Stimulated activated CD4-positive, alpha-beta T cell treated with anti-CD3 and anti-CD28 coated beads, Interleukin-4, amount 100 ng/mL, for 1 hour (primary cell): Measurements from ENCODE around the gene PDK4.
"Not testable (repeated sequence)": the region's sequence is repeated elsewhere in the genome, so short reads cannot be mapped to it uniquely, and the experiment has no call there.

Source experiments
- DNase-seq: peaks from one replicate; pipeline ENCODE4 v3.0.0-alpha.2; 2020

Gene PDK4

DNA sequence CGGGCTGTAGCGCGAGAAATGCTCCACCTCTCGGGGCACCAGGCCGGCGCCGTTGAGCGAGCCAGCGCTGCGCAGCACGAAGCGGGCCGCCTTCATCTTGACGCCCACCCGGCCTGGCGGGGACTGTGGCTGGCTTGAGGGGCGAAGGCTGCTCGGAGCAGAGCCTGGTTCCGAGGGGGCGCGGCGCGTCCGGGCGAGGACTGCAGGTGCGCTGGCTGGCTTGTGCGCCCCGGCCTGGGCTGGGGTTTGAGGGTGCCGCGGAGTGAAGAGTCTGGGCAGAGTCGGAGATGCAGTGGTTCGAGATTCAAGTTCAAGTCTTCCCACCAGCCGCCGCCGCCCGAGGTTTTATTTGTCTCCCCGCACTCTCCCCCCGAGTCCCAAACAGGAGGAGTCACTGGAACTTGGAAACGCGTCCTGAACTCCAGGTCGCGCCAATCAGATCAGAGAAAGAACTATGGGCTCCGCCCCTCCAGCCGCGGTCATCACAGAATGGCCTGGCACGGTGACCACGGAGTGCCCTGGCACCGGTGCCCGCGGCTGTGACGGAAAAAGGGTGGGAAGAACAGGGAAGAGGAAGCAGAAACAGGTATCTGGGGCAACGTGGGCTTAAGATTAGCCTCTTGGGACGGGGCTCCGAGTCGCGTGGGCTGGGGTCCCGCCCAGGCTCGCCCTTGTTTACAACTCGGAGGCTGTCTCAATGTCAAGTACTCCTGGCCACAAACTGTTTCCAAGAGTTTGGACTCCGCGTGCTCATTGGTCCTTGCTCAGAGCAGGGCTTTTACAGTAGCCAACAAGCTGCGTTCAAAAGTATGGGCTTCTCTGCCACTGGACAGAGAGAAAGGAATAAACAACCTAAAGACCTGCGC is at the start of gene PDK4:
Gene PDK4 (minus strand): TSS at position 319 of the 866 bp plus-strand sequence. CDS start 223 bp downstream, at position 96.
- DNase-seq, result no peak

DNA sequence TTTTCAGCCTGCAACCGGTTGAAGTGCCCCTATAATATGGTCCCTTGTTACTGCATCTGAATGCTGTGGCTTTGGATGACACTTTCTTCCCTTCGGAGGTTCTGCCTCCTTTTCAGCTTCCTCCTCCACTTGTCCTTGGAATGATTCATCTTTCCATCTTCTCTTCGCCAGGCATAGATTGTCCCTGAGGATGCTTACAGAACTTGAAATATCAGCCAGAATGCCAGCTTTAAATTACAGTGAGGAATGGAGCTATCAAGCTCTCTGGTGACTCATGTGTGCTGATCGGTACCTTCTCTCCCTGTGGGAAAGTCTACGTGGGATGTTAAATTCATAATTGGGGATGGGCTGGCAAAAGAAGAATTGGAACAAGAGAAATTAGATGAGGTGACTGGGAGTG is 45.9 kb upstream of the PDK4 start:
- DNase-seq, result no peak

DNA sequence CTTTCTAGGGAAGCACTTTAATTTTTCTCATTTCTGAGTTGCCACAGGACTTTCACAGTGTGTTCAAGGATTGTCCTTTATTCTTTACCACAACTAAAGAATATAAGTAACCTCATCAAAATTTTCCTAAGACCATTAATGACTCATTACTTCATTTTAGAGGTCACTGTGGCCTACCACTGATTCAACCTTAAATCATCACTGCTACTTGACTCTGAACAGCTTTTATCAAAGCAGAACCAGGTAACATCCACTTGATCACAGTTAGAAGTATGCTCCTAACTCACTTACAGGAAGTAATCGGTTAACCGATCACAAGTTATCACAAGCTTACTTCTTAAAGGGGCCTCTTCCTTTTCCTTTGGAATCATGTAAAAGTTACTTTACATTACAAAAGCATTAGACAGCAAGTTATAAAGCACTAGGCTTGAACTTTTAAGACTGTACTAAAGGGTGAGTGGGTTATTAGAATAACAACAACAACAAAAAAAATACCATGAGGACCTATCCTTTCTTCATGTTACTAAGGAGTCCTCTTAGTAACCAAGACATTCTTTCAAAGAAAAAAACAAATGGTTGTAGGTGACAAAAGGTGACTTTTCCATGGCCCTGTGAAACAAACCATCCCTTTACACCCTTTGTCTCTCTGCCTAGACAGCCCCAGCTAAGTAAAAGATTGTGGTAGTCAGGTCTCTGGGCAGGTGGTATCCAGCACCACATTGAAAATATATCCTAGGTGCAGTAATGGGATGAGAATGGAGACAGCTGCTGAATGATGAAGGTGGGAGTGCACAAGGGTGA is 40.0 kb upstream of the PDK4 start:
- no peak for DNase-seq

DNA sequence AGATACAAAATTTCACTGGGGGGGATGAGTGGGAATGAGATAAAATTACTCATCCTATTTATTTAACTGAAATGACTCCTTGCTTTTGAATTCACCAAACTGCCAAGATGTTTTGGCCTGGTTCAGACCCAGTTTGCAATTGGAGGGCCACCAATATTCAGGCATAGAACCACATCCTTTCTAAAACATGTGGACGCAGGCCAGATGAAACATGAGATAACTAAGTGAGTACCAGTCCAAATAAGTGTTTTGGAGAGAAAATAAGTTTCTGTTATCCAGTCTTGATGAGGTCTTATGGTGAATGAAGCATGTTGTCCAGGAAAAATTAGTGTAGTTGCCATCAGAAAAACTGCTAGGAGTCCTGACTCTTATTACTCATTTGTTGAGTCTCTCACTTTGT is 36.3 kb upstream of the PDK4 start:
- no peak for DNase-seq

DNA sequence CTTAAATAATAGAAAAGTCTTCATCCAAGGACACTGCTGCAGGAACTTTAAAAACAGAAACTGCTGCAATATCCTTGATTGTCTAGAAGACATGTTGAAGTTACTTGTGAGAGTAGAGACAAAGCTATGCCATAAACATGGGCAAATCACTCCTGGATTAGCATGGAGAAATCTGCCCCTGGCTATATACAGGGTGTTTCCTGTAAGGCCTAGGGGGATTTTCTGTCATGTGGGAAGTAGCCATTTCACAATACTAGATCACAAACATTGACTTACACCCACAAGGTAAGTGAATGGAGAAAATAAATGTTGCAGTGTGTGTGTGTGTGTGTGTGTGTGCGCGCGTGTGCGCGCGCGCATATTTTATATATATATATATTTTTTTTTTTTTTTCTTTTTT is 35.2 kb upstream of the PDK4 start:
- DNase-seq, result no peak

DNA sequence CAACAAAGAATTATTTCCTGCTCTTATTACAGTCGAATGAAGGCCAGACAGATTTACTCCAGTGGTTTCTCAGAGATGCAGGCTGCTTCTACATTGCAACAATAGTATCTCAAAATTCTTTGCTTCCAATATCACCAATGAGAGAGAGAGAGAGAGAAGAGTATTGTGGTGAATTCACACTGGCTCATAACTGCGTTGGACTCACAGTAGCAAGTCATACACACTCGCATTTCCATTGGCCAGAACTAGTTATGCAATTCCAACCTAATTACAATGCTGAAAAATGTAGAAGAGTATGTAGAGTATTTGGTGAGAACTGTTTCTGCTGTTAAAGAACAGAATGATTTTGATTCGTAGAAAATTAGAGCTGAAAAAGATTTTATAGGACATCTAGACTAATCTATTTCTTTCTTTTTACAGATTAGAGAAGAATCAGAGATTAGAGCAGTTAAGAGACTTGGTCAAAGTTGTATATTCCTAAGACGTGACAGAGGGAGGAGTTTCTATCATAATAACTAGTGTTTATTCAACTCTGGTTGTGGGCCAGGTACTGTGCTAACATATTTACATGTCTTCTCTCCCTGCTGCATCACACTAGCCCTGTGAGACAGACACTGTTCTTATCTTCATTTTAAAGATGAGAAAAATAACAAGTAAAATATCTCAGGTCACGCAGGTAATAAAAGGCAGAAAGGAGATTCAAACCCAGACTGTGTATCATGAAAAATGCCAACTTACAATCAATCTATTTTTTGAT is 34.6 kb upstream of the PDK4 start:
- no peak for DNase-seq

DNA sequence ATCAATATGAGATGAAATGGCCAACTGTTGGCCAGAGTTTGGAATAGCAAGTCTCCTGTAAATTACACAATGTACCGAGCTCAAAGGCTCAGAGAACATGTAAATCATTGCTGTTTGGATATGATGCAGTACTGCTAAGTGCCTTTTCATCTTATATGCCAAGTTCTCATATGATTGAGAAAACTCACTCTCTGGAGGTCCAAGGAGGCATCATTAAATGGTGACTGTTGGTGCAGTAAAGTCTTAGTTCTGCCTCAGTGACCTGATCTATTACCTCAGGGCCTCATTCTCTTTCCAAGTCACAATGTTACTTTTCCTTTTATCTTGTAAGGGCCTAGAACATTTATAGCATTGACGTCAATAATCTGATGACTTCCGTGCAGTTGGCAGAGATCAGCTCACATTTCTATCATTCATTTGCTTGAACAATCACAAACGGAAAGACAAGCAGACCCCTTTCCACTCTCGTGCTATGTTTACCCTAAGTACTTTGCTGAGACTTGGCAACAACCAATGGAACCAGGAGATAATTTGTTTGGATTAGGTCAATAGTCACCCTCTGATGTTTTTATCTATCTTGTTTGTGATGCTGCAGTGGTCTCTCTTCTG is 32.6 kb upstream of the PDK4 start:
- DNase-seq, result no peak

DNA sequence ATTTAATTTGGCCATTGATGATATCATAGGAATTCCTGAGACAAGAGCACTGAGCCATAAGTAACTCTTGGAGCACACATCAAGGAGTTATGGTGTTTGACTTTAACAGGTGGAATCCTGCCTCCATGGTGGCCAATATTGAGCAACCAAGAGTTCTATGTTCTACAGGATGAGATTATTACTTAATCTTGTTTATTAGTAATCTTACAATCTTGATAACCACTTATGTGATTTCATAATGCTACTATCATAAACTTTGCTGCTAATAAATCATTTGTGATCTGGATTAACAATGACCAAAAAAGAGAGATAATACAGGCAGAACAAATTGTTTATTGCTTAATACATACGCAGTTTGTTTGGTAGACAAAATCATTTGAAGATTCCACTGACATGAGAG is 27.5 kb upstream of the PDK4 start:
- no peak for DNase-seq

DNA sequence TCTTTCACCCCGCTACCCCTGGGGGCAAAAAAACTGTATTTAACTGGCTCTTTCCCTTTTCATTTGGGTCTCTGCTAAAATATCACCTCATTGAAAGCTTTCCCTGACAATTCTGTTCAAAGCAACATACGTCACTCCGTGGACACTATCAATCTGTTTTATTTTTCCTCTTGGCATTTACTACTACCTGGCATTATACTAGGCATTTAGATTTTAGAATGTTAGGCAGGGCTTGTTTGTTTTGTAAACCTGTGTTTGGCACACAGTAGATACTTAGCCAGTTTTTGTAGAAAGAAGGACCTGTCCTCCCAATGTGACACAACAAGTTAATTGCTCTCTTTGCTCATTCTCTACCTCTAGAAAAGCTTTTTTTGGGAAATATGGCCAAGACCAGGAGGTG is 26.5 kb upstream of the PDK4 start:
- no peak for DNase-seq

DNA sequence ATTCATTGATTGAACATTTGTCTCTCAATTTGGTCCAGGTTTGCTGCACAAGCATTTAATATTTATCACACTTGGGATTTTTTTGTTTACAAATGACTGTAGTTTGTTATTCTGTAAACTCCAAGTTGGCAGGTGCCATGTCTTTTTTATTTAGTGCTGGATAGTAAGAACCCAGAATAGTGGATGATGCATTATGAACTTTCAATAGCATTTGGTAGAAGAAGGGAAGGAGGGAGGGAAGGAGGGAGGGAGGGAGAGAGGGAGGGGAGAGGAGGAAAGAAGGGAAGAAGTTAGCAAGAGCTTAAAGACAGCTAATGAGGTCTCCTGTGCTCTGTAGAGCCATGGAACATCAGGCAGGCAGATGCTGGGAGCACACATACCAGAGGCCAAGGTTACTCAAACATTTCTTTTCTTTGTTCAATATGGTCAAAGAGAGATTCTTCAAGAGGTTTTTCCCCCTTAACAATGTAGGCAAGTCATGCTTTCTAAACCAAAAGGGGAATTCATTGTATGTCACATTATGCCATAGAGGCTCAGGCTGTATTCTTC is 25.8 kb upstream of the PDK4 start:
- no peak for DNase-seq

DNA sequence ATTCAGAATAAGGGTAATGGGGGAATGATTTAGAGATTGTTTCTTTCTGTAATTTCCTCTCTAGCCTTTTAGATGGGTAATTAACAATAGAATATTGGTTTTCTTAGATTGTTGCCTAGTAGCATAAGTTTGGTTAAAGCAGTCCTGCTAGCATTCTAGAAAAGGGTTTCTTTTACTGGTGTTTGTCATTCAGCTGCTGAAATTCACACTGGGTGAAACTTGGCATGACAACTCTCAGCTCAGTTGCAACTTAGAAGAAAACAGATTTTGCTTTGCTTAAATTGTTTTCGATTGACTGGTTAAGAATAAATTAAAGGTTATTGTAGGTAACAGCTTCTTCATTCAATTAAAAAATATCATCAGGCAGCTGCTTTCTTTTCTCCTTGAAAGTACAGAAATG is 25.1 kb upstream of the PDK4 start:
- no peak for DNase-seq

DNA sequence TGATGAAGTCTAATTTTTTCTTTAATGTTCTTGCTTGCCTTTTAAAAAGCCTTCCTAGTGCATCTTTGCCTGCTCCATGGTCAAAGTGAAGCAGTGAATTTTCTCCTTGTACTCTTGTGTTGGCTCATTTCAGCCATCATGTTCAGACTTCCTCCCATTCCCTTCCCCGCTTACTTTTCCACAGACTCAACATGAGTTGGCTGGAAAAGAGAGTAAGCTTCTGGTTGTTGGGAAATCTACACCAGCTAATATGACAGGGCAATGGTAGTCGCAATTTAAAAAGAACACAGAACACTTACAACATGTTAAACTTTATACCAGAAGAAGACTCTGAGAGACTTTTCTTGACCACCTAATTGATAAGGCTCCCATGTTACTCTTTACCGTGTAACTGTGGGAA is 24.3 kb upstream of the PDK4 start:
- DNase-seq, result no peak

DNA sequence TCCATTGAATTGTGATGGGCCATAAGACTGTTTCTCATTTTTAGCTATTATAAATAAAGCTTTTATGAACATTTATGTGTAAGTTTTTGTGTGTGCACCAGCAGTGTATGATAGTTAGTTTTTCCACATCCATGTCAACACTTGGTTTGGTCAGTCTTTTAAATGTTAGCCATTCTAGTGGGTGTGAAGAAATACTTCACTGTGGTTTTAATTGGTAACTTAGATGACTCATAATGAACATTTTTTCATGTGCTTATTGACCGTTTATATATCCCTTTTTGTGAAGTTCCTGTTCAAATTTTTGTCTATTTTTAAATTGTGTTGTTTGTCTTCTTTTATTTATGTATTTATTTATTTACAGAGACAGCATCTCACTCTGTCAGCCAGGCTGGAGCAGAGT is 23.6 kb upstream of the PDK4 start:
- DNase-seq, result no peak

DNA sequence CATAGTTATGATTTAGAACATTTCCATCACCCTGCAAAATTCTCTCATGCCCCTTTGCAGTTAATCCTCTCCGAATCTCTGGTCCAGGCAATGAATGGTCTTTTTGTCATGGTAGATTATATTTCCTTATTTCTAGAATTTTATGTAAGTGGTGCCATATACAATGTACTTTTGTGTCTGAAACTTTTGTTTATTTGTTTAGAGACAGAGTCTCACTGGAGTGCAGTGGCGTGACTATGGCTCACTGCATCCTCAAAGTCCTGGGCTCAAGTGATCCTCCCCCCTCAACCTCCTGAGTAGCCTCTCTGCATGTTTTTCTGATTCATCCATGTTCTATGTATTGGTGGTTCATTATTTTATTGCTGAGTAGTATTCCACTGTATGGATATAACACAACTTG is 23.2 kb upstream of the PDK4 start:
- DNase-seq, result no peak

DNA sequence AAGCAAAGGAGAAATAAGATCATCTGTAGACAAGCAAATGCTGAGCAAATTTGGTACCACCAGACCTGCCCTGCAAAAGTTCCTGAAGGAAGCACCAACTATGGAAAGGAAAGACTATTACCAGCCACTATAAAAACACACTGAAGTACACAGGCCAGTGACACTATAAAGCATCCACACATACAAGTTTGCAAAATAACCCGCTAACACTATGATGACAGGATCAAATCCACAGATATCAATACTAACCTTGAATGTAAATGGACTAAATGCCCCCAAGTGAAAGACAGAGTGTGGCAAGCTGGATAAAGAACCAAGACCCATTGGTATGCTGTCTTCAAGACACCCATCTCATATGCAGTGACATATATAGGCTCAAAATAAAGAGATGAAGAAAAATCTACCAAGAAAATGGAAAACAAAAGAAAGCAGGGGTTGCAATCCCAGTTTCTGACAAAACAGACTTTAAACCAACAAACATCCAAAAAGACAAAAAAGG is 18.2 kb upstream of the PDK4 start:
- DNase-seq, result no peak

DNA sequence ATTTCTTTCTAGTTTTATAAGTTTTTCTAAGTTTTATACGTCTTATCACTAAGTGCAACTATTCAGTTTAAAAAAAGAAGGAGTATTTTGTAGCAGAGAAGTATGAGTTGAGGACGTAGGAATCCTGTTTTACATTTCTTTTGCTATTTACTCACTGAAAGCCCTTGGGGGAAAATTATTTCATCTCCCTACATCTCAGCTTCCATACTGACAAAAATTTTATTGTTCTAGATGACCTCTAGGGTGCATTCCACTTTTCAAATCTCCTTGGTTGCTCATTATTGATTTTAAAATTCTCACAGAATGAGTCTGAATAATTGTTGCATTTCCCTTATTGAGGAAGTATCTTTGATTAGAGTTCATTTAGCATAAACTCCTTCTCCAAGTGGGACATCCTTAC is 14.9 kb upstream of the PDK4 start:
- no peak for DNase-seq

DNA sequence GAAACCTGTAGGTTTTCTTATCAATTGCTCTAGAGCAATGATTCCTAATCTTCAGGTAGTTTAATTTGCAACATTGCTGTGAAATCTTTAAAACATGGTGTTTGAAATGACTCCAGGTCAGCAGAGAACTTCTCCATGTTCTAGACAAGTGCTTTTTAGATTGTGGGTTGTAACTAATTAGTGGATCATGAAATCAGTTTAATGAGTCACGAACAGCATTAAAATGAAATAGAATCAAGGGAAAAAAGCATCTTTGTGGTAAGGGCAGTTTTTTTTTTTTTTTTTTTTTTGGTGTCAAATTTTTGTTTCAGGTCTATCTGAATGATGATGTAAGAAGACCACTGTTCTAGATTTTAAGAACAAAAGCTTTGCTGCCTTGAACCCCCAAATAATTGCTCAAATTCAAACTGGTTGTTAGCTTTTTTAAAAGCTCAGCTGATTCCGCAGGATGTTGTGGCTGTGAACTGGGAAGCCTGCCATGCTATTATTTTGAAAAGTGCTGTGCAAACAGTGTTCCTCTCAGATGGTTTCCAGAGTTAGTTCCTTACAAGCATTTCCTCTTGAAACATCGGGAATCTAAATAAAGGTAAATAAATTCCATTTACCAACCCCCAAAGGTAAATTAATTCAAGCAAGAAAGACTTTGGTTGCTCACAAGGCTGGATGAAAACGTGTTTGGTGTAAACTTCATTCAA is 13.1 kb upstream of the PDK4 start:
- DNase-seq, result no peak

DNA sequence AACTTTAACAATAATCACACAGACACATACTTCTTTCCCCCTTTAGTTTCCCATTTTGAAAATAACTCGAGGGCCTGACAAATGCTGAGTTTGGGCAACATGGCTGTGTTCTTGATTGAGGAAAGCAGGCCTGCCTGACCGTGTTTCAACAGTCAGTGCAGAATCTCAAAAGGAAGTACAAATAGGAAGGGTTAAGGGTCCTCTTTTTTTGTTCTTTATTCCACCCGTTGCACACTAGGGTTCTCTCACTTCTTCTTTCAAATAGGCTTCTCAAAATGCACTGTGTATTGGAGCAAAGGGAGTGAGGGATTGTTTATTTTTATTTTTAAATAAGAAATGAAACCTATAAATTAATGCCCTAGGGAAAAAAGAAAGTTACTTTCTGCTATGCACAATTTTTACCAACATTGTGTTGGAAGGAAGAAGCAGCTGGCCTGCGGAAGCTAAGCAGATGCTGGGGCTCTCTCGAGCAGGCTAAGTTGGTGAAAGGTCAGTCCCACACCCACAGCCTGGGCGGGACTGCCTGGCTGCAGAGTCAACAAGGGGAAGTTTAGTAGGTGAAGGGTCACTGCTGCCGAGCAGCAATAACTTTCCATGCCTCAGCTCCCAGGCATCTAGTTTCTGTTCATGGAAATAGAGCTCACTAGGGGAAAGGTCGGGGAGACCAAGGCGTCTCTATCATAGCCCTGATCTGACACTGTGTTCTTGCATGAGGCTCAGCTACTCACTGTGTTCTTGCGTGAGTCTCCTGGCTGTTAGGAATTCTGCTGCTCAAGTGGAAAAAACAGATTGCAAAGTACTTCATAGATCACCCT is 12.2 kb upstream of the PDK4 start:
- DNase-seq, result no peak

DNA sequence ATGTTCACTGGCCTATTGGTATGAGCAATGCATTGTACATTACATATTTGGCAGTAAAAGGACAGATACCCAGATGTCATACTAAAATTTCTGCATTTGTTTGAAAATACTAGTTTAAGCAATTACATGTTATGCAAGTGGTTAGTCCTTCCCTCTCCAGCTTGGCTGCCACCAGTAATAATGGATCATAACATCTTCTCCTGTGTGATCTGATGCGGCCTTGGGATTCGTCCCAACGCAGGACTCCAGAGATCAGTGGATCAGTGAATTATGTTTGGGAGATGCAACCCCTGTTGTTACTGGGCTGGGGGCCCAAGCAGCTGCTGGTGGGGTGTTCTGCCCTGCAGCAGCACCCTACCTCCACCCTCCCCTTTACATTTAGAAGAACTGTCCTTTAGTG is 11.2 kb upstream of the PDK4 start:
- no peak for DNase-seq

DNA sequence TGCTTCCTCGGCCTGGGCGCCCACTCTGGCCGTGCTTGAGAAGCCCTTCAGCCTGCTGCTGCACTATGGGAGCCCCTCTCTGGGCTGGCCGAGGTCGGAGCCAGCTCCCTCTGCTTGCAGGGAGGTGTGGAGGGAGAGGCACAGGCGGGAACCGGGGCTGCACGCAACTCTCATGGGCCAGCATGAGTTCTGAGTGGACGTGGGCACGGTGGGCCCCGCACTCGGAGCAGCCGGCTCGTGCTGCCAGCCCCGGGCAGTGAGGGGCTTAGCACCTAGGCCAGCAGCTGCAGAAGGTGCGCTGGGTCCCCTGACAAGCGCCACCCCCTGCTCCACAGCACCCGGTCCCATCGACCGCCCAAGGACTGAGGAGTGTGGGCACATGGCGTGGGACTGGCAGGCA is 9.0 kb upstream of the PDK4 start:
- DNase-seq, result no peak

DNA sequence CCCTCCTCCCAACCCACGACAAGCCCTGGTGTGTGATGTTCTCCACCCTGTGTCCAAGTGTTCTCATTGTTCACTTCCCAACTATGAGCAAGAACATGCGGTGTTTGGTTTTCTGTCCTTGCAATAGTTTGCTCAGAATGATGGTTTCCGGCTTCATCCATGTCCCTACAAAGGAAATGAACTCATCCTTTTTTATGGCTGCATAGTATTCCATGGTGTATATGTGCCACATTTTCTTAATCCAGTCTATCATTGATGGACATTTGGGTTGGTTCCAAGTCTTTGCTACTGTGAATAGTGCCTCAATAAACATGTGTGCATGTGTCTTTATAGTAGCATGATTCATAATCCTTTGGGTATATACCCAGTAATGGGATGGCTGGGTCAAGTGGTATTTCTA is 8.5 kb upstream of the PDK4 start:
- DNase-seq, result not testable (repeated sequence)
